T follicular helper cell (primary cell): ENCODE measurements around the gene STAT5A.
A peak's percentile ranks its signal among the peaks of the same experiment; 100 is the strongest.
"Not testable (repeated sequence)": the region's sequence is repeated elsewhere in the genome, so short reads cannot be mapped to it uniquely, and the experiment has no call there.

Experiments used
- DNase-seq: peaks from one replicate; pipeline ENCODE4 v3.0.0-alpha.2; 2020; ENCODE audit warnings: low read depth

The STAT5A gene

DNA sequence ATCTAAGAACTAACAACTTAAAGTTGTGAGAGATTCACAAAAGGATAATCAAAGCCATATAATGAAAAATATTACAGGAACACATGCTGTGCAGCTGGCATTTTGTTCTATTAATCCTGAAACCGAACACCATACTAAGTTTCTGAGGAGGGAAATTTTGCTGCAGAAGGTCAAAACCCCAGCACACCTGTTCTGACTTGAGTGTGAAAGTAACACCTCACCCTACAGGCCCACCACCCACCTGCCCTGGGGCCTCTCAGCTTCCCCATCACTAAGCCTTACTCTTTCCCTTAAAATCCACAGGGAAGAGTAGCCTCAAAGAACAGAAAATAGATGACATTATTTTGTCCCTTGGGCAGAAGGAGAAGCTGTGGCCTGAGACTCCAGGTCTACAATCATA, 44.8 kb downstream of the STAT5A start:
- DNase-seq, result no peak

GRCh38 chr17:42334677-42335076, 46.4 kb downstream of the STAT5A start:
- no peak for DNase-seq

GRCh38 chr17:42337442-42337841, 49.1 kb downstream of the STAT5A start:
- peak; percentile 59 for DNase-seq

DNA sequence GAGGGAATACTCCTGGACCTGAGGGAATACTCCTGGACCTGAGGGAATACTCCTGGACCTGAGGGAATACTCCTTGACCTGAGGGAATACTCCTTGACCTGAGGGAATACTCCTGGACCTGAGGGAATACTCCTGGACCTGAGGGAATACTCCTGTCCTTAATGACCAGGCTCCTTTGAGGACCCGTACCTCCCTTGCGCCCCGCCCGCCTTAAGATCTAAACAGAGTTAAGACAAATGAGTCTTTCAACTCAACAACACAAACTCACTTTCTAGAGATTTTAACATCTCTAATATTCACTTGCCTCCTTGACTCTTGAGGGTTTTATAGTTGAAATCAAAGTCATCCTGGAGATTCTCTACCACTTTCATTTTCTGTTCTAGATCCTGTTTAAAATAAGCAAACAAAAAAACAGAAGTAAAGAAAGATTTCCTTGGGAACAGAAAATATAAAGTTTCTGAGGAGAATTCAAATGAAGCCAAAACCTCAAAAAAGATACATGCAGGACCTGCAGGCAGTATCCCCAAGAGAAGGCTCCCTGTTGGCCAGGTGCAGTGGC, 50.2 kb downstream of the STAT5A start:
- no peak for DNase-seq

GRCh38 chr17:42339221-42339620, 50.9 kb downstream of the STAT5A start:
- DNase-seq, result no peak

GRCh38 chr17:42340691-42341127, 52.4 kb downstream of the STAT5A start:
- no peak for DNase-seq

DNA sequence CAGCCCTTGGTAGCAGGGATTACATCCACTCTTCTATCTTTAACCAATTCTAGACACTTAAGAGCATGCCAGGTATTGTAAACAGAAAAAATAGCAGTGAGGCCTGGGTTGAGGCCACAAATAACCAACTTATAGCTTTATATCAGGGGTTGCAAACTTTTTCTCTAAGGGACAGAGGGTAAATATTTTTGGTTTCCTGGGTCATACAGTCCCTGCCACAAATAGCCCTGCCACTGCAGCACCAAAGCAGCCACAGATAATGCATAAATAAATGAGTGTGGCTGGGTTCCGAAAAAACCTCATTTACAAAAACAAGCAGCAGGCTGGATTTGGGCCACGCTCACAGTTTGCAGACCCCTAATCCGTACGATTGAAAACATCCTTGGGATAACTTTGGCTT, 53.3 kb downstream of the STAT5A start:
- no peak for DNase-seq

DNA sequence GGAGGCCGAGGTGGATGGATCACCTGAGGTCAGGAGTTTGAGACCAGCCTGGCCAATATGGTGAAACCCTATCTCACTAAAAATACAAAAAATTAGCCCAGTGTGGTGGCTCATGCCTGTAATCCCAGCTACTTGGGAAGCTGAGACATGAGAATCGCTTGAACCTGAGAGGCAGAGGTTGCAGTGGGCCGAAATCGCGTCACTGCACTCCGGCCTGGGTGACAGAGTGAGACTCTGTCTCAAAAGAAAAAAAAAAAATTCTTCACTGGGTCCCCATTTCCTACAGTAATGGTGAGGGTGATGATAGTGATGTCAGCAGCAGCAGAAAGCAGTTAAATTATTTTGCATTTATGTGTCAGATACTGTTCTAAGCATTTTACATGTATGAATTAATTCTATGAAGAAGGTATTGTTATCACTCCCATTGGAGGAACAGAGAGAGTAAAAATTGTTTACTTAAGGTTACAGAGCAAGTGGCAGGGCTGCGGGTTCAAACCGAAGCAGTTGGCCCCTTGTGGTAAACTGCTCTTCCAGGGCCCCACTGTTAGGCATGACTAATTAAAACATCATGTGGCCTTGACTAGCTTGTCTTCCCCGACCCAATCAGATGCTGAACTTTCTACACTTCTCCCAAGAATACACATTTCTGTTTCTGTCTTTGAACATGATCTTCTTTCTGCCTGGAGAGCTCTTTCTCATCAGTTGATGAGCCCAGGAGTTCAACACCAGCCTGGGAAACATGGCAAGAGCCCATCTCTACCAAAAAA, 54.1 kb downstream of the STAT5A start:
- DNase-seq, result no peak

DNA sequence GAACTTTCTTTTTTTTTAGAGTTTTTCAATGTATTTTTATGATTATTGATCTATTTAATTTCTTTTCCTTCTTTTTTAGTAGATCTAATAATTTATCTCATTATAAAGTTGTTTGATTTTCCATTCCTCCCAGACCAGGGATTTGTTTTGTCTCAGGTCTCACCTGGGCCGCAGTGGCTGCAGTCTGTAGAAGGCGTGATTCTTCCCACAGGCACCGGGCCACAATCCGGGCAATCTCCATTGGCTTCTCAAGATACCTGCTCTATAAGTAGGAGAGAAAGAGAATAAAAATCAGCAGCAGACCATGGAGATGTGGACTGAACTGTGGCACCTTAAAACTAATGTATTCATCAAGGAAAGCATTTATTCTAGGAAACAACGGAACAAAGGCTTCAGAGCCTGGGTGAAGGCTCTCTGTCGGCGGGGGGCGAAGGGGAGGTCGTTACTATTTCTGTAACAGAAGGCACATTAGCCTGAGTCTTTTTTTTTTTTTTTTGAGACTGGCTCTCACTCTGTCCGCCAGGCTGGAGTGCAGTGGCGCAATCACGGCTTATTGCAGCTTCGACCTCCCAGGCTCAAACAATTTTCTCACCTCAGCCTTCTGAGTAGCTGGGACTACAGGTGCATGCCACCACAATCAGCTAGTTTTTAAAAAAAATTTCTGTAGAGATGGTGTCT, 57.2 kb downstream of the STAT5A start:
- no peak for DNase-seq

DNA sequence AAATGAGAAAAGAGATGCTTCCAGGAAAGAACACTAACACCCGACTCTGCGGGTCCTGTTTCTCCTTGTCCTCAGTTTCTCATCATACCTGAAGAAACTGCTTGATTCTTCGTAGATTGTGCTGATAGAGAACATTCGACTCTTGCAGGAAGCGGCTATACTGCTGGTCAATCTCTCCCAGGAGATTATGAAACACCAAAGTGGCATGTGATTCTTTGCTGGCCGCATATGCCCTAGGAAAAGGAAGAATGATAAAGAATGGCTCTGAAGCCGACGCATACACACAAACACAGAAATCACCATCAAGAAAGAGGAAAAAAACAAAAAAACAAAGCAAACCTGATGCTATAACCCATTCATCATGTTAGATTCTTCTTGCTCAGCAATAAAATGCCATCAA, 58.2 kb downstream of the STAT5A start:
- DNase-seq, result no peak

- no peak for DNase-seq
Measured at GRCh38 chr17:42347198-42347597, 58.9 kb downstream of the STAT5A start.

DNA sequence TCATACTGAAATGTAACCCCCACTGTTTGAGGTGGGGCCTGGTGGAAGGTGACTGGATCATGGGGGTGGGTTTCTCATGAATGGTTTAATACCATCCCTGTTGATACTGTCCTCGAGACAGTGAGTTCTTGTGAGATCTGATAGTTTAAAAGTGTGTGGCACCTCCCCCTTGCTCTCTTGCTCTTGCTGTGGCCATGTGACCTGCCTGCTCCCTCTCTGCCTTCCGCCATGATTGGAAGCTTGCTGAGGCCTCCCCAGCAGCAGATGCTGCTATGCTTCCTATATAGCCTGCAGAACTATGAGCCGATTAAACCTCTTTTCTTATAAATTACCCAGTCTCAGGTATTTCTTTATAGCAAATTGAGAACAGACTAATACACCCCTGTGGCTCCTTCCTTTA, 59.3 kb downstream of the STAT5A start:
- DNase-seq, result no peak

DNA sequence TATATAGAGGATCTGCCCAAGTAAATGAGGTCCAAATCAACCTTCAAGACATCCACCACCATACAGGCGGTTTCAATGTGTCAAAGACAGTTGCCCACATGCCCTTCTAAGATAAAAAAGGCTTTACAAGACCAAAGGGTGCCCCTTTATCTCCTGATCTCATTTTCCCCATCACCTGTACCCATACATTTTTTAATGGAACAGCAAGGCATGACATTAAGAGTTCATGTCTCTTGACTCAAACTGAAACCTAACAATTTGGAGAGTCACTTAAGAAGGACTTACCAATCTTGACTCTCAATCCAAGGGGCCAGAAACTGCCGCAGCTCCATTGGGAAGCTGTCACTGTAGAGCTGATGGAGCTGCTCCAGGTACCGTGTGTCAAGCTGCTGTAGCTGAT, 59.8 kb downstream of the STAT5A start:
- no peak for DNase-seq

- no peak for DNase-seq
Measured at GRCh38 chr17:42354956-42355843, 66.9 kb downstream of the STAT5A start.

- DNase-seq, result no peak
Measured at GRCh38 chr17:42358434-42358833, 70.1 kb downstream of the STAT5A start.

GRCh38 chr17:42359133-42359532, 70.8 kb downstream of the STAT5A start:
- DNase-seq, result no peak

DNA sequence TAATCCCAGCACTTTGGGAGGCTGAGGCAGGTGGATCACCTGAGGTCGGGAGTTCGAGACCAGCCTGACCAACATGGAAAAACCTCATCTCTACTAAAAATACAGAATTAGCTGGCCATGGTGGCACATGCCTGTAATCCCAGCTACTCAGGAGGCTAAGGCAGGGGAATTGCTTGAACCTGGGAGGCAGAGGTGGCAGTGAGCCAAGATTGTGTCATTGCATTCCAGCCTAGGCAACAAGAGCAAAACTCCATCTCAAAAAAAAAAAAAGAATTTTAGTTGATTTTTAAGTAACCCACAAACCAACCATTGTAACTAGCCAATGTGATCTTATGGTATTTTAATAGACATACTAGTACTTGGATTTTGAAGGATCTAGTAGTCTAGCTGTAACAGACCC, 72.1 kb downstream of the STAT5A start:
- not testable (repeated sequence) for DNase-seq
